OCI-LY7 (cell line): Measurements from ENCODE around the gene SLC25A25.

Experiments
- CTCF ChIP-seq: fragments of 200-600 bp; sonication (generic); conservative IDR thresholded peaks from 2 replicates; pipeline ENCODE4 v1.5.1; 2014; ENCODE audit warnings: mild to moderate bottlenecking, antibody characterized with exemption, low read length, moderate library complexity, mixed read lengths
- EZH2phosphoT487 ChIP-seq: fragments of 200-600 bp; sonication (generic); IDR thresholded peaks from 2 replicates; pipeline ENCODE4 v1.6.1; 2018; ENCODE audit warnings: low read depth, borderline replicate concordance, mild to moderate bottlenecking, mixed run types, antibody characterized with exemption, low read length, moderate library complexity, mixed read lengths

- TF ChIP-seq CTCF (no peak), EZH2phosphoT487 (no peak)
These were observed 4.9 kb upstream of the SLC25A25 start for GRCh38 chr9:128062846-128063831.
